Measurements from ENCODE around the gene KDM3B.
"Not testable (repeated sequence)": the region's sequence is repeated elsewhere in the genome, so short reads cannot be mapped to it uniquely, and the experiment has no call there.

Gene KDM3B, protein sequence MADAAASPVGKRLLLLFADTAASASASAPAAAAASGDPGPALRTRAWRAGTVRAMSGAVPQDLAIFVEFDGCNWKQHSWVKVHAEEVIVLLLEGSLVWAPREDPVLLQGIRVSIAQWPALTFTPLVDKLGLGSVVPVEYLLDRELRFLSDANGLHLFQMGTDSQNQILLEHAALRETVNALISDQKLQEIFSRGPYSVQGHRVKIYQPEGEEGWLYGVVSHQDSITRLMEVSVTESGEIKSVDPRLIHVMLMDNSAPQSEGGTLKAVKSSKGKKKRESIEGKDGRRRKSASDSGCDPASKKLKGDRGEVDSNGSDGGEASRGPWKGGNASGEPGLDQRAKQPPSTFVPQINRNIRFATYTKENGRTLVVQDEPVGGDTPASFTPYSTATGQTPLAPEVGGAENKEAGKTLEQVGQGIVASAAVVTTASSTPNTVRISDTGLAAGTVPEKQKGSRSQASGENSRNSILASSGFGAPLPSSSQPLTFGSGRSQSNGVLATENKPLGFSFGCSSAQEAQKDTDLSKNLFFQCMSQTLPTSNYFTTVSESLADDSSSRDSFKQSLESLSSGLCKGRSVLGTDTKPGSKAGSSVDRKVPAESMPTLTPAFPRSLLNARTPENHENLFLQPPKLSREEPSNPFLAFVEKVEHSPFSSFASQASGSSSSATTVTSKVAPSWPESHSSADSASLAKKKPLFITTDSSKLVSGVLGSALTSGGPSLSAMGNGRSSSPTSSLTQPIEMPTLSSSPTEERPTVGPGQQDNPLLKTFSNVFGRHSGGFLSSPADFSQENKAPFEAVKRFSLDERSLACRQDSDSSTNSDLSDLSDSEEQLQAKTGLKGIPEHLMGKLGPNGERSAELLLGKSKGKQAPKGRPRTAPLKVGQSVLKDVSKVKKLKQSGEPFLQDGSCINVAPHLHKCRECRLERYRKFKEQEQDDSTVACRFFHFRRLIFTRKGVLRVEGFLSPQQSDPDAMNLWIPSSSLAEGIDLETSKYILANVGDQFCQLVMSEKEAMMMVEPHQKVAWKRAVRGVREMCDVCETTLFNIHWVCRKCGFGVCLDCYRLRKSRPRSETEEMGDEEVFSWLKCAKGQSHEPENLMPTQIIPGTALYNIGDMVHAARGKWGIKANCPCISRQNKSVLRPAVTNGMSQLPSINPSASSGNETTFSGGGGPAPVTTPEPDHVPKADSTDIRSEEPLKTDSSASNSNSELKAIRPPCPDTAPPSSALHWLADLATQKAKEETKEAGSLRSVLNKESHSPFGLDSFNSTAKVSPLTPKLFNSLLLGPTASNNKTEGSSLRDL (N-terminal part only)

DNA sequence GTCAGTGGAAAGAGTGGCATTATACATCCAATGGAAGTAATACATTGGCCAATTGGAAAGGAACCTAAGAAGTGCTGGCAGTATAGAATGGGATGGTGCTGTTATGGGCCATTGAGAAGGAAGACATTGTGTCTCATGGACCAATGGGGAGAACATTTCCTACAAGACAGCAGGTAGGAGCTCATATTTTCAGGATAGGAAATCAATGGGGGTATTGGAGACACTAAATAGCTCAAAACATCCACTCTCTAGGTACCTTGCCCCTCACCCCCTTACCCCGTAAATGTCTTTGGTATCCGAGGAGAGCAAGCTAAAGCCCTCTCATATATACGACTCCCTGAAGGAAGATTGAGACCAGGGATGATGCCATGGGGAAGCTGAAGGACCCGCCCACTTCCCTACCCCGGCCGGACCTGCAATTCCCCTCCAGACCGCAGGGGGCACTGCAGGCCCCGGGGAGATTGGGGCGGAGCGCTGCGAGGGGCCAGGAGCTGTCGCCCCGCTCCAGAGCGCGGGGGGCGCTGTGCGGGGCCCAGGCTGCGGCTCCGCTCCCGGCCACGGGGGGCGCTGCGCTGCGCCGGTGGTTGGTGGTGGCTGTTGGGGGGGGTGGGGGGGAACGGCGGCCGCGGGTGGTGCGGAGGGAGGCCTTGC, at the start of gene KDM3B:
Gene KDM3B, plus strand, starts transcription at position 615 of the 651 bp plus-strand sequence. CDS start 111 bp downstream, outside the sequence.
- DNase-seq: peak; percentile 95
- ATAC-seq: peak; percentile 89

DNA sequence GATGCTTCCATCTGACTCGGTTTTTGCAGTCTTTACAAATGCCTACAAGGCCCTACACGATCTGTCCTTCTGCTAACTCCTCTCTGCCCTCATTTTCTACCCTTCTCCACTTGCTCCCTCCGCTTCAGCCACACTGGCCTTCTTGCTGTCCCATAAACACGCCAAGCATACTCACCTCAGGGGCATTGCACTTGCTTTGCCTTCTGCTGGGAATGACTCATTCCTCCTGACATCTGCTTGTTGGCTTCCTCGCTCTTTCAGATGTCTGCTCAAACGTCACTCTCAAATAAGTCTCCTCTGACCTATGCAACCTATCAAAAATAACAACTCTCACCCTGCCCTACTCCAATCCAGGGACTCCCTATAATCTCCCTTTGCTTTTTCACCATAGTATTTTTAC, 49.1 kb upstream of the KDM3B start:
- no peak for DNase-seq

DNA sequence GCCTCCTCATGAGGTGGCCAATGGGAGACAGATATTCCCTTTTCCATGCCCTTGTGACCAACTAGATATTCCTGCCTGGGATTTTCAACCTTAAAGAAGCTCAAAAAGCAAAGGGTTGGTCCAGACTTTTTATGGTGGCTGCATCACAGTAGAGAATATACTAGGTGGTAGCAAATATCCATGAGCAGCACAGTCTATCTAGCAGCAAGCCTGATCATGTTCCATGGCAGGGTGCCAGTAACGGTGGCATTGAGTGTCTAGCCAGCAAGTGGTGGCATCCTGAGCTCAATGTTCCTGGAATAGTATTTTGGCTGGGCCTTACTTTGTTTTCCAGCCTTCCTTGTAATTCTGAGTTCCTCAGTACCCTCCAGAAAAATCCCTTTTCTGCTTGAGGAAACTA, 46.7 kb upstream of the KDM3B start:
- DNase-seq (no peak), ATAC-seq (no peak)

More for the DNA sequence above, 49.1 kb upstream of the KDM3B start:
- ATAC-seq: no peak

DNA sequence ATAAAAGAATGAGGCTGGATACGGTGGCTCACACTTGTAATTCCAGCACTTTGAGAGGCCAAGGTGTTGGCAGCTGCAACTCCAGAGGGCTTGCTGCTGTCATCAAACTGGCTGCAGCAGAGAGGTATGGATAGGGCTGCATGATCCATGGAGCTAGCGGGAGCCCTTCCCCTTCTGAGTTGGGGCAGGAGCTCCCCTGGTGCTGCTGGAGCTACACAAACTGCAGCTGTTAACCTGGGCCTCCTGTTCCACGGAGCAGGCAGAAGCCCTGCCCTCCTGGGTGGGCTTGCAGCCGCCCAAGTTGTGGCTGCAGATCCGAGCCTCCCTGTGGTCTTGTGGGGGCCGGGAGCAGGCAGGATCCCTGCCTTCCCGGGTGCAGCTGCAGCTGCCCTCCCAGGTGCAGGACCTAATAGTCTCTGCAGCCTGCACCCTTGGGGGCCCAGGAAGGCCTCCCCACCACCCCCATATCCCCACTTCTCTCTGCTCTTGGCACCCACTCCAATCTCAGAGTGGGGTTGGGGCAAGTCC, 36.7 kb upstream of the KDM3B start:
- no peak for ATAC-seq

DNA sequence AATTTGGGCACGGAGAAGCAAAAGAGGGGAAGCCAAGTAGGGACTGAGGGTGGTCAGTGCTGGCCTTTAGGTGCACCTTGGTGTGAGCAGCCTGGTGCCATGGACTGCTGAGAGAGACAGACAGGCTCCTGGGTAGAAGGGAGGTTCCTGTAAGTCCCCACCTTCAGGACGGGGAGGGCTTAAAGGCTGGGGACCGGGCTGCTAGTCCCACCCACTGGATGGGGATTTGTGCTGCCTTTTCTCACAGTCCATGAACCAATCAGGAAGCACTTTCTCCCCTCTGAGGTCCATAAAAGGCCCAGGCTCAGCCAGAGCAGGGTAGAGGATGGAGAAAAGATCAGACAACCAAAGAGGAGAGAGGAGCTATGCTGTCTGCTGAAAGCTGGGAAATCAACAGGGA, 36.1 kb upstream of the KDM3B start:
- DNase-seq (no peak), ATAC-seq (no peak)

More for the DNA sequence above, 36.7 kb upstream of the KDM3B start:
- DNase-seq: no peak

DNA sequence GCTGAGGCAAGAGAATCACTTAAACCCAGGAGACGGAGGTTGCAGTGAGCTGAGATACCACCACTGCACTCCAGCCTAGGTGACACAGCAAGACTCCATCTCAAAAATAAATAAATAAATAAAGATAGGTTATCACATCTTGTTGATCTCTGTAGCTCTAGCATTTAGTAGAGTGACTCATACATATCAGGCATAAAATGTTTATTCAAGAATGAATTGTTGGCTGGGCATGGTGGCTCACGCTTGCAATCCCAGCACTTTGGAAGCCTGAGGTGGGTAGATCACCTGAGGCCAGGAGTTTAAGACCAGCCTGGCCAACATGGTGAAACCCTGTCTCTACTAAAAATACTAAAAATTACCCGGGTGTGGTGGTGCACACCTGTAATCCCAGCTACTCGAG, 34.3 kb upstream of the KDM3B start:
- not testable (repeated sequence) for DNase-seq, ATAC-seq

DNA sequence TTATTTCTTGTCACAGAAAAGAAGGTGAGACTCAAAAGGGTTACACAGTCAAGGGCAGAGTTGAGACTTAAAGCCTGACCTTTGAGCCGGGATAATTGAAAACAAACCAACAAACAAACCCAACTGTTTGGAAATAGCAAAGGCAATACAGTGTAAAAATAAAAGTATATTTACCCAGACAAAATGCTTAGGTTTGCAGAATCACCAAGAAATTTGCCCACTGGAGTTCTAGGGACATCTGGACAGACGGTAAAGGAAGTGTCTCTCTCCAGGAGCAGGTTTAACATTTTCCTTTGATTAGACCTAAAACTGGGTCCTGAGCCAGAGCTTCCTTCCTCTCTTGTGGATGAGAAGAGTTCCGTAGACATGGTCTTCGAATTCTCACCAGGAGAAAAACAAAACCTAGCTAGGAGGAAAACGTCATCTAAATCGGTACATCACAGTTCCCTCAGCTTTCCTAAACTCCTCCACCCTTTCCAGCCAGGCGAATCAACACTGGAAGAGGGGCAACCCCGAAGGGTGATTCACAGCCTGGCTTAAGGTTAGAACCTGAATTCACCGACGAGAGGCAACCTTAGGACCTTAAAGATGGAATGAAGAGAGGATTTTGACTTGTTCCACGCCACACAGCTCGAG, 21.6 kb upstream of the KDM3B start:
- no peak for DNase-seq
- no peak for ATAC-seq

DNA sequence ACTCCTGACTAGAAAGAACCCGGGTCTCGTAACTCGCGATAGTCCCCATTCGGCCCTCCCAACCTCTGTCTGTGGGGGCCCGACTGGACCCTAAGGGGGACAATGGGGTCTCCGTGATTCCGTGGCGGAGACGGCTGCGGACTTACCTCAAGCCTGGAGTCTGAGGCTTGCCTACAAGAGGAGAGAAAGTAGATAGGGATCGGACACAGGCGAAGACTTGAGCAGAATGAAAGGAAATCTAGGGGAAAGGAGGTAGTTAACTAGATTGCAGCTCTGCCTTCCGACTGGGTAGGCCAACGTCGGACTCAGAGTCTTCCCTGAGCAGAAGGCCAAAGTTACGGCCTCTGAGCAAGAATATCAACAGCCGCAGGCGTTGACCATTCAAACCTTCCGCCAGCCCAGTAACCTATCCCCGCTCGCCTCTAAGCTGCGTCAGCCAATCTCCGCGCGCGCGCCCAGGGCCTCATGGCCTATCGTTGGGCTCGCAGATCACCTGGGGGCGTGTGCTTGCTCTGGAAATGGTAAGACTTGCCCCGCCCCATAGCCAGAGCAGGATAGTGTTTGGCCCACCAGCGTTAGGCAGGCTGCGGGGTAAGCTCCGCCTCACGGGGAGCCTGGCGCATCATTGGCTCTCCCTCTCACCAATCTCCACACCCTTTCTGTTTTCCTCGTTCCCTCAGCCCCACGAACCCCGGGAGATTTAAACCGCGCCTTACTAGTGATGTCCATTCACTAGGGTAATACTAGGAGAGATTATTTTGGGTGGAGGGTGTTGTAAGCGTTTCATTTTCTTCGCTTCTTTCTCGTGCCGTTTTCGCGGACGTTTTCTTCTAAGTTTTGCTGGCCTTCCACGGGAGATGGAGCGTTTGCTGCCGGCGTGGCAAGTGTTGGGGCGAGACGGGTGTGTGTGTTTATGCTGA, 20.8 kb upstream of the KDM3B start, which contains the start of gene CDC25C:
Gene CDC25C, minus strand, starts transcription at position 356 of the 920 bp plus-strand sequence. CDS start 624 bp downstream, outside the sequence.
- ATAC-seq: peak; percentile 100
- peak; percentile 96 for DNase-seq

DNA sequence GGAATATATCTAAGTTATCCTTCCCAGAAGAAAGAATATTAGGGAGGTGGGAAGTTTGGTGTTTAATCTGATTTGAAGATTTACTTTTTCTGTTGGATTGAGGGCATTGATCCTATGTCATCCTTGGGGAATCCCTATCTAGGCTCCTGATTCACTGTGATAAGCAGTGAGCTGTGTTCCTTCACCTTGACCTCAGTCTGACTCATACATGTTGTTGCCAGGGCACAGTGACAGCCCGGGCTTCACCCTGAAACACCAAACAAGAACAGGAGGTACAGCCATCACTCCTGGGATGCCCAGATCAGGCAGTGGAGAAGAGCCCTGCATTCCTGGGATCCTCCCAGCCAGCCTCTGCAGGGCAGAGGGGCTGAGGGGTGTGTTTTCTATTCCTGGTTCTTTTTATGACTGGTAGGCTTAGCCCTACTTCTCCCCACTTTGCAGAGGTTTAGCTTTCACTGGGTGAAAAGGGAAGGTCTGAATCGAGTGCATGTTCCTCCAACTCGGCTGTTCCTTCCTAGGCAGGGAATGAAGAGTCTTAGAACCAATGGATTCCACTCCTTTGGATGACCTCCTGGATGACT, 17.5 kb upstream of the KDM3B start:
- DNase-seq: no peak
- no peak for ATAC-seq

DNA sequence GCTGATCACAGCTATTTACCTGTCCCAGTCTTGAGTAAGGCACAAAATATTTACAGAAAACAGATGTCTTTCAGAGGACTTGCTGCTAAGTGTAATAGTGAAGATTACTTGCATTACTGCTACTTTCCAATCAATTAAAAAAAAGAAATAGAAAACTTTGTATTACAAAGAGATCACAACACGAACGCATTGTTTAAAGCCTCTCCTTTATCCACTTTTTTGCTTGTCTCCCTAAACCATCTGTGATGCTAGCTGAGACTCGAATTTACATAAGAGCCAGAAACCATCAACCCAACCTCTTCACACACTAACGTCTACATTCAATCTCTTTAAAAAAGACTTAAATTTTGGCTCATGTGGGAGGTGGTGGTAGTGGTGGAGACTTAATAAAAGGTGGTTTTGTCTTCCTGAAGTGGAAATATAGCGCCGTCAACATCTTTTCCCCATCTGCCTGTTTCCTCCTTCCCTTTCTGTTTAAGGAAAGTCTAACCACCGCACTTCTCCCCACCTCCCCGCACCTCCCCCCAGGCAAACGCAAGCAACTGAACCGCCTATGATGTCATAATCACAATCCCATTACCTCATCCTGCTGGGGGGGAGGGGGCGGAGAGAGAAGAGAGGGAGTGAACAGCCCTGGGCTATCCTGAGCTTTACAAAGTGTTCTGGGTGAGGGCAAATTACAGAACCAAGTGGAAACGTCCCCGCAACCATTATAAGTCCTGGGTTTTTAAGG, 15.4 kb upstream of the KDM3B start:
- ATAC-seq: peak; percentile 1
- DNase-seq: no peak

DNA sequence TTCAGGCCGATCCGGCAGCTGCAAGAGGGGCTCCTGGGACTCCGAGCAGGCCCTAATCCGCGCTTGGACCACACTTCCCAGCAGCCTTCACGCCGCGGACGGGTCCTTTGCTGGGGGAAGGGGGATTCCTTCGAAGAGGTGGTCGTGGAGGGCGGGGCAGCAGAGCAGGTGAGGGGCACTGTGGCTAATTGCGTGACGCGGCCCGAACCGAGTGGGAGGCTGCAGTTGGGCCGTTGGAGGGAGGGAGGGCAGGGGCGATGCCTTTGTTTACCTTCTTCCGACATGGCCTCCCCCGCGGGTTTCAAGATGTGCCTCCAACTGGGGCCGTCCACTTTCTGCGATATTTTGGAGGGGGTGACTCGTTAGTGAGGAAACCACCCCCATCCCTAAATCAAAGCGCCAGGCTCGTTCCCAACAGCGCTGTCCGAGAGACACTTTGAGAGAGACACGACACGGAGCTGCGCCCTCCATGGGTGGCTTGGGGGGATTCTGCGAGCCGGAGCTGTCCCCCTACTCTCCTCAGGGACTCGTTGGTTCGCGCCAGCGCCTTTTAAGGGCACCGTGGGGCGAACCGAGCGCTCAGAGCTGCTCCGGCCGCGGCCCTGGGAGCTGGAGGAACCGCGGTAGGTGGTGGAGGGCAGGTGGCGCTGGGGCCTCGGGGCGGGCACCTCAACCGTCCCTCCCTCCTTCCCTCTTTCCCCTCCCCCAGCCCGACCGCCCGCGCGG, 14.6 kb upstream of the KDM3B start, which contains the start of gene FAM53C:
Gene FAM53C, plus strand, starts transcription at position 582 of the 726 bp plus-strand sequence. CDS start 3,070 bp downstream, outside the sequence.
- DNase-seq: peak; percentile 95
- ATAC-seq: peak; percentile 92

DNA sequence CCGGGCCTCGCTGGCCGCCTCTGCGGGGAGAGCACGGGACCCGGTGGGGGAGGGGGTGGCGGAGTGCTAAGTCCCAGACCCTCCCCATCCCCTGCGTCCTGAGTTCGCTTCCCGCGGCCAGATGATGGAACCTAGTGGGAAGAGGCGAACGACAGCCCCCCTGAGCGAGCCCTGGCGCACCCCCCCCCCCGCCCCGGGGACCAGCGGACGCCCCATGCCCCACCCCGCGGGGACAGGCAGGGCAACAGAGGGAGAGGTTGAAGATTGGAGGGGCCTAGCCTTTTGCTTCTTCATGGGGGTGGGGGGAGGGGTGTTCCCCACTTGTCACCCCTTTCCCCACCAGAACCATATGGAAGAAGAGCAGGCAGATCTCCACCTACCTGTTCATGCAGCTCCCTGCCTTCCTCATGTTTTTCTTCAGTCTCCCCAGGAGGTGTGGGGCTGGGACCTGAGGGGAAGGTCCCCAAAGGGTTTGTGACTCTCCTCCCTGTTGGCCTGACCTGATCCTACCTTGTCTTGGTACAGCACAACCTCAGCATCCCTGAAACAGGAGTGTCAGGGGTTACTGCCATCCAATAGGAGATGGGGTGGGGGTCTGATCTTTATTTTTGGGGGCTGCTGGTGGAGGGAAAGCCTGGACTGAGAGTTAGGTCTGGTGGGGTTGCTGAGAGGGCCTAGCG, 13.9 kb upstream of the KDM3B start:
- no peak for DNase-seq
- ATAC-seq: no peak

DNA sequence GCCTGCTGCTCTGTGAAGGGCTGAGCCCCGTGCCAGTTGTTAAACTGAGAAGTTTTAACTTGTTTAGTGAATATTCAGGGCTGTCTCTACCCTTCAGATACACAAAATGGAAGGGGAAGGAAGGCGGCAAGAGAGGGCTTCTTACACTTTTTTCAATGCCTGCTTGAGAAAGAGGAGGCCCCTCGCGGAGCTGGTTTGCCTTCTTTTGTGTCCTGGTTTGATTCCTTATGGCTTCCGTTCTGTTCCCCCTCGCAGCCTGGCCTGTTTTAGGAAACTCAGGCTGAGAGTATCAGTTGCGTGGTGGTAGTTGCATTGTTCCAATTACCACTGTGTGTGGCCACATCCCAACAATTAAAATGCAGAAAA, 13.4 kb upstream of the KDM3B start:
- DNase-seq (no peak), ATAC-seq (no peak)

DNA sequence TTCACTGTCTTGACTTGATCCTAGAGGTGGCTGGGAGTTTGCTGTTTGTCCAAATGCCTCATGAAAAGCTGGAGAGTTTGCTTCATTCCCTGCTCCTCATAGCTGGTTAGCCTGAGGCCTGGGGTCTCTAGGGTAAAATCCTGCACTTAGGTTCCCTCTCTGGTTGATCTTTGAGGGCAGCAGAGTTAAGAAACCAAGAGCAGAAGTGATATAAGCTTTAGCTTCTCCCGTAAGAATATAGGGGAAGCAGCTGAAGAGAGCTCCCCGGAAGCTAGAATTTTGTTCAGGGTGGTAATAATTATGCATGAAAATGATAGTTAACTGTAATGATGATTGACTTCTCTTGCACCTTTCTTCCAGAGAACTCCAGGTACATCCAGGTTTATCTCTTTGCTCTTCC, 13.0 kb upstream of the KDM3B start:
- ATAC-seq (no peak), DNase-seq (no peak)

DNA sequence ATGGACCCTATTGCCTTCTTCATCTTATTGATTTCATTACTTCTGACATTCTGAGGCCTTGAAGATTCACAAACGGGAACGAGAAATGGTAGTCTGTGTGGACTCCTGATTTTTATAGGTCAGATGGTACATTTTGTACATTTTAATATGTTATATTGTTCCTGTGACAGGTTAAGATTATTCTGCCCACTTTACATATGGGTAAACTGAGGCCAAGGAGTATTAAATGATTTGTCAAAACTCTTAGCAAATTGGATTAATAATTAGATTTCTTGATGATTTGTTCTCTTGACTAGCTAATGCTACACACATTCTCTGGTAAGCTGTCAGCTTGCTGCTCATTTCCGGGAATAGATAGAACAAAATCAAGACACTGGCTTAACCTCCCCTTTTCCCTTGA, 12.5 kb upstream of the KDM3B start:
- DNase-seq: no peak
- no peak for ATAC-seq

DNA sequence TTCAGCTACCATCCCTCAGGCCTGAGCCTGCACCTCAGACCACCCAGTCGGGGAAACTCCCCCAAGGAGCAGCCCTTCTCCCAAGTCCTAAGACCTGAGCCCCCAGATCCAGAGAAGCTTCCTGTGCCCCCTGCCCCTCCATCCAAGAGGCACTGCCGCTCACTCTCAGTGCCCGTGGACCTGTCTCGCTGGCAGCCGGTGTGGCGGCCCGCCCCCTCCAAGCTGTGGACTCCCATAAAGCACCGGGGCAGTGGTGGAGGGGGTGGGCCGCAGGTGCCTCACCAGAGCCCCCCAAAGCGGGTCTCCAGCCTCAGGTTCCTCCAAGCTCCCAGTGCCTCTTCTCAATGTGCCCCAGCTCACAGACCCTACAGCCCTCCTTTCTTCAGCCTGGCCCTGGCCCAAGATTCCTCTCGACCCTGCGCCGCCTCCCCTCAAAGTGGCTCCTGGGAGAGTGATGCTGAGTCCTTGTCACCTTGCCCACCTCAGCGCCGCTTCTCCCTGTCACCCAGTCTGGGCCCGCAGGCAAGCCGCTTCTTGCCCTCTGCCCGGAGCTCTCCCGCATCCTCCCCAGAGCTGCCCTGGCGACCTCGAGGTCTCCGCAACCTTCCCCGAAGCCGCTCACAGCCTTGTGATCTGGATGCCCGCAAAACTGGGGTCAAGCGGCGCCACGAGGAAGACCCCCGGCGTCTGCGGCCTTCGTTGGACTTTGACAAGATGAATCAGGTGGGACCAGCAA, 7.4 kb upstream of the KDM3B start:
- DNase-seq: no peak
- peak; percentile 22 for ATAC-seq
